ENCODE data around the gene PLEKHB1.

PLEKHB1 gene

GRCh38 chr11:73645972-73646631 is at the start of gene PLEKHB1:
PLEKHB1 (plus strand) TSS chr11:73646581; CDS start chr11:73646609, 28 bp downstream.
- DNase-seq: peak; percentile 75

- DNase-seq: no peak
Measured at GRCh38 chr11:73597336-73597955, 48.9 kb upstream of the PLEKHB1 start.

GRCh38 chr11:73597956-73598718 is 48.2 kb upstream of the PLEKHB1 start, which contains the start of gene FAM168A:
FAM168A (minus strand) TSS chr11:73598112; CDS start chr11:73468474, 129,638 bp downstream.
- DNase-seq: peak; percentile 99

- DNase-seq: no peak
Measured at GRCh38 chr11:73598719-73599379, 47.5 kb upstream of the PLEKHB1 start.

GRCh38 chr11:73612601-73613140 is 33.7 kb upstream of the PLEKHB1 start:
- peak; percentile 61 for DNase-seq

- no peak for DNase-seq
Measured at GRCh38 chr11:73614591-73614990, 31.8 kb upstream of the PLEKHB1 start.

- no peak for DNase-seq
Measured at GRCh38 chr11:73622926-73623593, 23.3 kb upstream of the PLEKHB1 start.

GRCh38 chr11:73623686-73624085 is 22.7 kb upstream of the PLEKHB1 start:
- DNase-seq: no peak

- DNase-seq: peak; percentile 84
Measured at GRCh38 chr11:73625696-73626318, 20.6 kb upstream of the PLEKHB1 start.

- DNase-seq: no peak
Measured at GRCh38 chr11:73629907-73630306, 16.5 kb upstream of the PLEKHB1 start.

GRCh38 chr11:73632996-73633395 is 13.4 kb upstream of the PLEKHB1 start:
- DNase-seq: no peak

GRCh38 chr11:73633999-73634398 is 12.4 kb upstream of the PLEKHB1 start:
- no peak for DNase-seq

GRCh38 chr11:73635721-73636120 is 10.7 kb upstream of the PLEKHB1 start:
- no peak for DNase-seq

- DNase-seq: no peak
Measured at GRCh38 chr11:73636249-73636648, 10.1 kb upstream of the PLEKHB1 start.

- DNase-seq: no peak
Measured at GRCh38 chr11:73637012-73637411, 9.4 kb upstream of the PLEKHB1 start.

- no peak for DNase-seq
Measured at GRCh38 chr11:73640592-73640991, 5.8 kb upstream of the PLEKHB1 start.

- no peak for DNase-seq
Measured at GRCh38 chr11:73641668-73642067, 4.7 kb upstream of the PLEKHB1 start.

GRCh38 chr11:73645121-73645969 is 1.0 kb upstream of the PLEKHB1 start:
- DNase-seq: no peak

GRCh38 chr11:73647459-73648100 is 1.2 kb downstream of the PLEKHB1 start:
- DNase-seq: peak; percentile 97

- no peak for DNase-seq
Measured at GRCh38 chr11:73648121-73648520, 1.7 kb downstream of the PLEKHB1 start.

Measured in islet precursor cell (in vitro differentiated cells).